ENCODE data around the gene PSAPL1.

PSAPL1 gene

GRCh38 chr4:7399440-7400234 lies 35.1 kb downstream of the PSAPL1 start:
- no peak for DNase-seq (ENCODE audit: low read depth)
- no peak overlapping the region for H3K4me3 ChIP-seq (ENCODE audit: low read depth, low read length)
- TF ChIP-seq CTCF (IDR thresholded peaks at IDR 0.05; ENCODE audit: control insufficient read depth, extremely low read depth, insufficient read depth): no peak

GRCh38 chr4:7398788-7399439 lies 35.8 kb downstream of the PSAPL1 start:
- TF ChIP-seq CTCF (IDR thresholded peaks at IDR 0.05; ENCODE audit: control insufficient read depth, extremely low read depth, insufficient read depth): no peak
- no peak for DNase-seq (ENCODE audit: low read depth)
- H3K4me3 ChIP-seq (ENCODE audit: low read depth, low read length): no peak overlapping the region

- no peak overlapping the region for H3K4me3 ChIP-seq (ENCODE audit: low read depth, low read length)
- DNase-seq (ENCODE audit: low read depth): no peak
- TF ChIP-seq CTCF (IDR thresholded peaks at IDR 0.05; ENCODE audit: control insufficient read depth, extremely low read depth, insufficient read depth): no peak
These were observed 36.7 kb downstream of the PSAPL1 start for GRCh38 chr4:7398104-7398423.

- no peak for TF ChIP-seq CTCF (IDR thresholded peaks at IDR 0.05; ENCODE audit: control insufficient read depth, extremely low read depth, insufficient read depth)
These were observed 37.3 kb downstream of the PSAPL1 start for GRCh38 chr4:7397206-7398103.

GRCh38 chr4:7396186-7396910 lies 38.4 kb downstream of the PSAPL1 start:
- TF ChIP-seq CTCF (IDR thresholded peaks at IDR 0.05; ENCODE audit: control insufficient read depth, extremely low read depth, insufficient read depth): no peak
- no peak for DNase-seq (ENCODE audit: low read depth)
- no peak overlapping the region for H3K4me3 ChIP-seq (ENCODE audit: low read depth, low read length)

More at GRCh38 chr4:7397206-7398103, 37.3 kb downstream of the PSAPL1 start:
- DNase-seq (ENCODE audit: low read depth): no peak
- H3K4me3 ChIP-seq (ENCODE audit: low read depth, low read length): no peak overlapping the region

- H3K4me3 ChIP-seq (ENCODE audit: low read depth, low read length): no peak overlapping the region
- no peak for DNase-seq (ENCODE audit: low read depth)
- no peak for TF ChIP-seq CTCF (IDR thresholded peaks at IDR 0.05; ENCODE audit: control insufficient read depth, extremely low read depth, insufficient read depth)
These were observed 39.1 kb downstream of the PSAPL1 start for GRCh38 chr4:7395645-7396044.

Measured in LNCaP clone FGC (cell line).